DMS 273 (cell line): ENCODE measurements around the gene NMT1.
"Not testable (repeated sequence)": the region's sequence is repeated elsewhere in the genome, so short reads cannot be mapped to it uniquely, and the experiment has no call there.

Experiments
- DNase-seq: peaks from one replicate; lab custom pipeline; 2025; ENCODE audit not compliant: unreplicated experiment; lab: John Stamatoyannopoulos, UW

NMT1 gene

GRCh38 chr17:45036691-45037090 is 24.4 kb upstream of the NMT1 start:
- DNase-seq, result no peak

GRCh38 chr17:45038728-45039634 is 22.1 kb upstream of the NMT1 start:
- no peak for DNase-seq

GRCh38 chr17:45040459-45040858 is 20.7 kb upstream of the NMT1 start:
- peak; percentile 39 for DNase-seq

- no peak for DNase-seq
These were observed 18.6 kb upstream of the NMT1 start for GRCh38 chr17:45042346-45043120.

- DNase-seq, result no peak
These were observed 17.1 kb upstream of the NMT1 start for GRCh38 chr17:45043813-45044540.

- DNase-seq, result no peak
These were observed 14.5 kb upstream of the NMT1 start for GRCh38 chr17:45046537-45047125.

- DNase-seq, result peak; percentile 33
These were observed 12.1 kb upstream of the NMT1 start for GRCh38 chr17:45048795-45049563.

- DNase-seq, result peak; percentile 58
These were observed 10.5 kb upstream of the NMT1 start for GRCh38 chr17:45050481-45051059.

GRCh38 chr17:45051060-45051719 is 9.9 kb upstream of the NMT1 start, which contains the start of gene DCAKD:
Gene DCAKD, minus strand, starts transcription at chr17:45051632. Its CDS starts 16,747 bp downstream, at chr17:45034885.
- DNase-seq, result peak; percentile 99

GRCh38 chr17:45051720-45052051 is 9.4 kb upstream of the NMT1 start:
- DNase-seq, result not testable (repeated sequence)

GRCh38 chr17:45052052-45052772 is 8.9 kb upstream of the NMT1 start:
- DNase-seq, result peak; percentile 57

GRCh38 chr17:45060382-45060796 is 728 bp upstream of the NMT1 start:
- no peak for DNase-seq

GRCh38 chr17:45061606-45062205 is 589 bp downstream of the NMT1 start:
- DNase-seq, result no peak

GRCh38 chr17:45063198-45063597 is 2.1 kb downstream of the NMT1 start:
- DNase-seq, result no peak

GRCh38 chr17:45067637-45068036 is 6.5 kb downstream of the NMT1 start:
- no peak for DNase-seq

- no peak for DNase-seq
These were observed 8.9 kb downstream of the NMT1 start for GRCh38 chr17:45070001-45070400.

GRCh38 chr17:45070809-45071208 is 9.7 kb downstream of the NMT1 start:
- DNase-seq, result no peak

- DNase-seq, result peak; percentile 92
These were observed 12.4 kb downstream of the NMT1 start for GRCh38 chr17:45073414-45074070.
